Stomach (tissue), 4 donors: ENCODE results near the gene SNTG2.

Source experiments
- CTCF ChIP-seq, 7 experiments: fragments of 450-650 bp in 4 of 7; fragments of 200-600 bp in 3 of 7; sonication (generic) in 3 of 7; IDR thresholded peaks; one replicate each; pipeline ENCODE4 v1.5.1; 2016 to 2019; ENCODE audit warnings: antibody characterized with exemption in 7 of 7, control low read depth in 2 of 7, mild to moderate bottlenecking in 1 of 7
- EP300 ChIP-seq: sonication (generic); formaldehyde crosslinking; IDR thresholded peaks from one replicate; pipeline ENCODE4 v1.6.1; 2017; ENCODE audit warnings: antibody characterized with exemption
- POLR2A ChIP-seq, 4 donors: fragments of 450-650 bp; IDR thresholded peaks; one replicate each; pipeline ENCODE4 v1.6.1; 2016; ENCODE audit warnings: antibody characterized with exemption in 4 of 4, control low read depth in 2 of 4, mild to moderate bottlenecking in 1 of 4, moderate library complexity in 1 of 4
- POLR2AphosphoS5 ChIP-seq, 3 donors: sonication (generic); formaldehyde crosslinking; IDR thresholded peaks; one replicate each; pipeline ENCODE4 v1.6.1; 2016; ENCODE audit warnings: antibody characterized with exemption in 3 of 3

GRCh38 chr2:1278125-1278524 is 327.5 kb downstream of the SNTG2 start:
- TF ChIP-seq CTCF (IDR thresholded peaks at IDR 0.05): no peak
- no peak for TF ChIP-seq POLR2A (IDR thresholded peaks at IDR 0.05)
- TF ChIP-seq POLR2AphosphoS5 (IDR thresholded peaks at IDR 0.05): no peak
- no peak for TF ChIP-seq EP300
